Loucy (cell line): Measurements from ENCODE around the gene IP6K3.

Experiments used
- H2AFZ ChIP-seq: fragments of 200-600 bp; sonication (generic); 2 replicates; pipeline ENCODE4 v1.6.0; 2016; ENCODE audit warnings: antibody characterized with exemption, mild to moderate bottlenecking, low read length, moderate library complexity
- H3F3A ChIP-seq: fragments of 200-600 bp; 2 replicates; pipeline ENCODE4 v1.6.0; 2016; ENCODE audit warnings: antibody characterized with exemption, low read depth, mild to moderate bottlenecking
- H3K27me3 ChIP-seq: fragments of 200-600 bp; sonication (generic); 2 replicates; pipeline ENCODE4 v1.6.1; 2014; ENCODE audit warnings: low read length, mild to moderate bottlenecking; ENCODE audit not compliant: insufficient read depth, poor library complexity, severe bottlenecking
- H3K36me3 ChIP-seq: fragments of 200-600 bp; sonication (generic); 2 replicates; pipeline ENCODE4 v1.6.1; 2016; ENCODE audit warnings: low read length; ENCODE audit not compliant: insufficient read depth
- H3K4me1 ChIP-seq: fragments of 200-600 bp; sonication (generic); 2 replicates; pipeline ENCODE4 v1.5.1; 2014; ENCODE audit warnings: low read length, mild to moderate bottlenecking; ENCODE audit not compliant: insufficient read depth, poor library complexity, severe bottlenecking
- H3K4me2 ChIP-seq: fragments of 200-600 bp; sonication (generic); 2 replicates; pipeline ENCODE4 v1.6.0; 2014; ENCODE audit warnings: antibody characterized with exemption, low read length, low read depth, mild to moderate bottlenecking; ENCODE audit not compliant: poor library complexity, severe bottlenecking
- H3K4me3 ChIP-seq: fragments of 200-600 bp; sonication (generic); 2 replicates; pipeline ENCODE4 v1.5.1; 2014; ENCODE audit warnings: low read length, mild to moderate bottlenecking, mixed read lengths; ENCODE audit not compliant: poor library complexity, severe bottlenecking
- H3K79me2 ChIP-seq: fragments of 200-600 bp; sonication (generic); 2 replicates; pipeline ENCODE4 v1.6.1; 2014; ENCODE audit warnings: low read length; ENCODE audit not compliant: insufficient read depth
- H3K9ac ChIP-seq: fragments of 200-600 bp; sonication (generic); 2 replicates; pipeline ENCODE4 v1.6.0; 2014; ENCODE audit warnings: mild to moderate bottlenecking, low read depth, low read length, moderate library complexity; ENCODE audit not compliant: poor library complexity, severe bottlenecking
- H3K9me2 ChIP-seq: fragments of 200-600 bp; sonication (generic); replicated peaks from 2 replicates; pipeline ENCODE4 v1.6.1; 2016; ENCODE audit warnings: low read depth, low read length, mixed read lengths
- H3K9me3 ChIP-seq: fragments of 200-600 bp; sonication (generic); 2 replicates; pipeline ENCODE4 v1.6.1; 2014; ENCODE audit warnings: mild to moderate bottlenecking, antibody characterized with exemption, low read length, low read depth; ENCODE audit not compliant: insufficient read depth
- H4K20me1 ChIP-seq: fragments of 200-600 bp; sonication (generic); 2 replicates; pipeline ENCODE4 v1.6.0; 2014; ENCODE audit warnings: antibody characterized with exemption, low read length, mild to moderate bottlenecking; ENCODE audit not compliant: insufficient read depth, poor library complexity, severe bottlenecking
- CTCF ChIP-seq: fragments of 200-600 bp; sonication (generic); conservative IDR thresholded peaks from 2 replicates; pipeline ENCODE4 v1.5.1; 2014; ENCODE audit warnings: mild to moderate bottlenecking, antibody characterized with exemption, low read length
- EZH2phosphoT487 ChIP-seq: fragments of 200-600 bp; IDR thresholded peaks from 2 replicates; pipeline ENCODE4 v1.6.1; 2018; ENCODE audit warnings: antibody characterized with exemption, mild to moderate bottlenecking, moderate library complexity, borderline replicate concordance

The IP6K3 gene

GRCh38 chr6:33733709-33734007, 13.0 kb downstream of the IP6K3 start:
- H4K20me1 ChIP-seq, result no peaks in the 10 kb centered on the region
- no peak overlapping the region for H3K9ac ChIP-seq
- no peaks in the 10 kb centered on the region for H3K4me1 ChIP-seq
- H2AFZ ChIP-seq, result no peak overlapping the region
- no peaks in the 10 kb centered on the region for H3K27me3 ChIP-seq
- no peak for TF ChIP-seq EZH2phosphoT487
- no peaks in the 10 kb centered on the region for H3K9me2 ChIP-seq
- no peak overlapping the region for H3K4me2 ChIP-seq
- H3K36me3 ChIP-seq, result no peaks in the 10 kb centered on the region
- no peaks in the 10 kb centered on the region for H3F3A ChIP-seq
- H3K79me2 ChIP-seq, result no peaks in the 10 kb centered on the region
- H3K4me3 ChIP-seq, result no peak overlapping the region
- H3K9me3 ChIP-seq, result no peaks in the 10 kb centered on the region

- TF ChIP-seq EZH2phosphoT487, result no peak
- no peak for TF ChIP-seq CTCF
- Histone ChIP-seq H3K4me2 (no peak overlapping the region), H3K27me3 (no peaks in the 10 kb centered on the region)
Observed at GRCh38 chr6:33732817-33733708, 13.6 kb downstream of the IP6K3 start.

GRCh38 chr6:33732385-33732784, 14.3 kb downstream of the IP6K3 start:
- Histone ChIP-seq H4K20me1 (no peaks in the 10 kb centered on the region), H3K9ac (no peak overlapping the region), H3K4me3 (no peak overlapping the region), H3K27me3 (no peaks in the 10 kb centered on the region), H3K79me2 (no peaks in the 10 kb centered on the region), H3K4me2 (no peak overlapping the region), H2AFZ (no peak overlapping the region), H3K36me3 (no peaks in the 10 kb centered on the region), H3K9me3 (no peaks in the 10 kb centered on the region), H3K9me2 (no peaks in the 10 kb centered on the region), H3F3A (no peaks in the 10 kb centered on the region), H3K4me1 (no peaks in the 10 kb centered on the region)
- TF ChIP-seq CTCF (no peak), EZH2phosphoT487 (no peak)

More at GRCh38 chr6:33732817-33733708, 13.6 kb downstream of the IP6K3 start:
- H3K9me3 ChIP-seq, result no peaks in the 10 kb centered on the region
- H4K20me1 ChIP-seq, result no peaks in the 10 kb centered on the region
- no peaks in the 10 kb centered on the region for H3K36me3 ChIP-seq
- no peaks in the 10 kb centered on the region for H3K79me2 ChIP-seq
- no peak overlapping the region for H3K4me3 ChIP-seq
- H3F3A ChIP-seq, result no peaks in the 10 kb centered on the region
- H2AFZ ChIP-seq, result no peak overlapping the region
- H3K9me2 ChIP-seq, result no peaks in the 10 kb centered on the region
- no peak overlapping the region for H3K9ac ChIP-seq
- H3K4me1 ChIP-seq, result no peaks in the 10 kb centered on the region

- Histone ChIP-seq H3K4me3 (no peak overlapping the region), H3K4me2 (no peak overlapping the region), H3K9me2 (no peaks in the 10 kb centered on the region), H3K36me3 (no peaks in the 10 kb centered on the region), H3F3A (no peaks in the 10 kb centered on the region), H3K27me3 (no peaks in the 10 kb centered on the region), H3K4me1 (no peaks in the 10 kb centered on the region), H3K9me3 (no peaks in the 10 kb centered on the region), H3K9ac (no peak overlapping the region), H3K79me2 (no peaks in the 10 kb centered on the region), H2AFZ (no peak overlapping the region), H4K20me1 (no peaks in the 10 kb centered on the region)
- TF ChIP-seq CTCF (no peak), EZH2phosphoT487 (no peak)
Observed at GRCh38 chr6:33731751-33732282, 14.9 kb downstream of the IP6K3 start.
